Measurements from ENCODE around the gene HMCN1. TPM values are rescaled to one million over a fixed set of nuclear protein-coding genes. Genes with fewer than 3 reads are reported as not detected.

Gene HMCN1
- polyA plus RNA-seq, 2 donors: 0.83 to 1.9 TPM

- H3K9me3 ChIP-seq (ENCODE audit: control insufficient read depth in 2 of 2, insufficient read depth in 1 of 2, low read depth in 1 of 2, low read length in 1 of 2): no peaks in the 10 kb centered on the region
- H3K27ac ChIP-seq (ENCODE audit: low read depth in 2 of 2, low read length in 1 of 2): no peak overlapping the region
- no peaks in the 10 kb centered on the region for H3K36me3 ChIP-seq (ENCODE audit: control insufficient read depth in 2 of 2, insufficient read depth in 2 of 2, low read length in 1 of 2)
- WGBS, 2 donors: 93 to 96% methylated on average over 2 of the region's 2 CpGs
- no peak overlapping the region for H3K4me3 ChIP-seq (ENCODE audit: low read depth in 1 of 2, low read length in 2 of 2)
- no peaks in the 10 kb centered on the region for H3K4me1 ChIP-seq (ENCODE audit: control insufficient read depth in 2 of 2, insufficient read depth in 2 of 2, low read length in 1 of 2)
- H3K27me3 ChIP-seq (ENCODE audit: control insufficient read depth in 1 of 2, insufficient read depth in 2 of 2, low read length in 2 of 2): no peaks in the 10 kb centered on the region
Measured at GRCh38 chr1:185931438-185931837, 197.2 kb downstream of the HMCN1 start.

GRCh38 chr1:185933580-185933979 is 199.4 kb downstream of the HMCN1 start:
- Histone ChIP-seq H3K4me1 (ENCODE audit: control insufficient read depth in 2 of 2, insufficient read depth in 2 of 2, low read length in 1 of 2) (no peaks in the 10 kb centered on the region), H3K36me3 (ENCODE audit: control insufficient read depth in 2 of 2, insufficient read depth in 2 of 2, low read length in 1 of 2) (no peaks in the 10 kb centered on the region), H3K9me3 (ENCODE audit: control insufficient read depth in 2 of 2, insufficient read depth in 1 of 2, low read depth in 1 of 2, low read length in 1 of 2) (no peaks in the 10 kb centered on the region), H3K27ac (ENCODE audit: low read depth in 2 of 2, low read length in 1 of 2) (no peak overlapping the region), H3K27me3 (ENCODE audit: control insufficient read depth in 1 of 2, insufficient read depth in 2 of 2, low read length in 2 of 2) (no peaks in the 10 kb centered on the region), H3K4me3 (ENCODE audit: low read depth in 1 of 2, low read length in 2 of 2) (no peak overlapping the region)
- WGBS, 2 donors: 84 to 88% methylated on average over 4 of the region's 4 CpGs

- H3K4me1 ChIP-seq (ENCODE audit: control insufficient read depth in 2 of 2, insufficient read depth in 2 of 2, low read length in 1 of 2): no peaks in the 10 kb centered on the region
- no peak overlapping the region for H3K4me3 ChIP-seq (ENCODE audit: low read depth in 1 of 2, low read length in 2 of 2)
- no peak overlapping the region for H3K27ac ChIP-seq (ENCODE audit: low read depth in 2 of 2, low read length in 1 of 2)
- no peaks in the 10 kb centered on the region for H3K36me3 ChIP-seq (ENCODE audit: control insufficient read depth in 2 of 2, insufficient read depth in 2 of 2, low read length in 1 of 2)
- 74 to 81% methylated on average over 5 of the region's 5 CpGs for WGBS, 2 donors
- no peaks in the 10 kb centered on the region for H3K9me3 ChIP-seq (ENCODE audit: control insufficient read depth in 2 of 2, insufficient read depth in 1 of 2, low read depth in 1 of 2, low read length in 1 of 2)
- H3K27me3 ChIP-seq (ENCODE audit: control insufficient read depth in 1 of 2, insufficient read depth in 2 of 2, low read length in 2 of 2): no peaks in the 10 kb centered on the region
Measured at GRCh38 chr1:185934476-185935189, 200.4 kb downstream of the HMCN1 start.

- Histone ChIP-seq H3K27me3 (ENCODE audit: control insufficient read depth in 1 of 2, insufficient read depth in 2 of 2, low read length in 2 of 2) (no peaks in the 10 kb centered on the region), H3K36me3 (ENCODE audit: control insufficient read depth in 2 of 2, insufficient read depth in 2 of 2, low read length in 1 of 2) (no peaks in the 10 kb centered on the region), H3K9me3 (ENCODE audit: control insufficient read depth in 2 of 2, insufficient read depth in 1 of 2, low read depth in 1 of 2, low read length in 1 of 2) (no peaks in the 10 kb centered on the region), H3K4me1 (ENCODE audit: control insufficient read depth in 2 of 2, insufficient read depth in 2 of 2, low read length in 1 of 2) (no peaks in the 10 kb centered on the region), H3K27ac (ENCODE audit: low read depth in 2 of 2, low read length in 1 of 2) (no peak overlapping the region), H3K4me3 (ENCODE audit: low read depth in 1 of 2, low read length in 2 of 2) (no peak overlapping the region)
Measured at GRCh38 chr1:185935360-185935759, 201.2 kb downstream of the HMCN1 start.

DNA sequence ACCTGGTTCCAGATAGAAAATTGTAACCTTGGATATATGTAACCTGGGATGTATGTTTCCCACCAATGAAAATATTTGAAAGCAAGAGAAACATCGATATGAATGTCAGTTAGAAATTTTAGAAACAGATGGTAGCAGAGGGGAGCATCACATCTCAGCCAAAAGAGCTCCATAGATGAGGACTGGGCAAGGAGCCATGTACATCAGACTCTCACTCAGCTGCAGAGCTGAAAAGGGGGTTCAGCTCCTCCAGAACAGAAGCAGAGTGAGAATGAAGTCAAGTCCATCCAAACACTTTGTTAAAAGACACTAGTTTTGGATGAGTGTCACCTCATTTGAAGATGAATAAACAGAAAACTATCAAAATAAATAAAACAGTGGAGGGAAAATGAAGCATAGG is 202.4 kb downstream of the HMCN1 start:
- H3K27ac ChIP-seq (ENCODE audit: low read depth in 2 of 2, low read length in 1 of 2): no peak overlapping the region
- H3K36me3 ChIP-seq (ENCODE audit: control insufficient read depth in 2 of 2, insufficient read depth in 2 of 2, low read length in 1 of 2): no peaks in the 10 kb centered on the region
- H3K9me3 ChIP-seq (ENCODE audit: control insufficient read depth in 2 of 2, insufficient read depth in 1 of 2, low read depth in 1 of 2, low read length in 1 of 2): no peaks in the 10 kb centered on the region
- no peaks in the 10 kb centered on the region for H3K27me3 ChIP-seq (ENCODE audit: control insufficient read depth in 1 of 2, insufficient read depth in 2 of 2, low read length in 2 of 2)
- H3K4me1 ChIP-seq (ENCODE audit: control insufficient read depth in 2 of 2, insufficient read depth in 2 of 2, low read length in 1 of 2): no peaks in the 10 kb centered on the region
- WGBS, 2 donors: 56 to 61% methylated on average over 1 of the region's 1 CpG
- H3K4me3 ChIP-seq (ENCODE audit: low read depth in 1 of 2, low read length in 2 of 2): no peak overlapping the region

DNA sequence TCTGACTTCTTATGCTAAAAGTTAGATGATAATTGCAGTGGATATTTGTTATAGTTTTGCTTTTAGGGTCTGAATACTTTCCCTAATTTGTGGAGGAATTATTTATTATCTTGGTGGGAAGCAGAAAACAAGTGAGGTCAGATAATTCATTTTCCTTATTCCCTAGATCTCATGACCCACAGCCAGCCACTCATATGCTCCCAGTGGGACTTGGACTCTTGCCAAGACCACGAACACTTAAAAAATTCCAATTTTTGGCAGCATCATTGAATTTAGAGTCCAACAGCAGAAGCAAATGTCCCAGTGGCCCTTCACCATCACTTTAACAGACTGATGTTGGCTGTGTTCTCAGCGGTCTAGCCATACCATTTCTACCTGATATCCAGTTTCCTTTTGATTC is 204.2 kb downstream of the HMCN1 start:
- WGBS, 2 donors: 42 to 53% methylated on average over 2 of the region's 2 CpGs
- H3K4me3 ChIP-seq (ENCODE audit: low read depth in 1 of 2, low read length in 2 of 2): no peak overlapping the region

DNA sequence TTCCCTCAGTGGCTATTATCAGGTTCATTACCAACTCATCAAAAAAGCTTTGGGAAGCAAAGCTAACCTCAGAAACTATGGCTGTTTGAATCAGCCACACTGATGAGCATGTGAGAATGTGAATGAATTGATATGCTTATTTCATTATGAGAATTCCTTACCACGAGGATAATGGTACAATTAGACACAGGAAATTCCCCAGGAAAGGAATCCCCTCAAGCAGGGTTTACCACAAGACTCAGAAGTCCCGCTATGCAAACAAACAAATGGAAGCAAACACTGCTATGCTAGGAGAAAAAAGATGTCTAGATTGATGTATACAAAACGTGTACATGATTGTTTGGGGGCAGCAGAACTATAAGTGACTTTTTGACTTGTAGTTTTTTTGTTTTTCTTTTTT is 205.0 kb downstream of the HMCN1 start:
- H3K27me3 ChIP-seq (ENCODE audit: control insufficient read depth in 1 of 2, insufficient read depth in 2 of 2, low read length in 2 of 2): no peaks in the 10 kb centered on the region
- WGBS, 2 donors: 50 to 58% methylated on average over 3 of the region's 3 CpGs
- no peak overlapping the region for H3K27ac ChIP-seq (ENCODE audit: low read depth in 2 of 2, low read length in 1 of 2)
- no peaks in the 10 kb centered on the region for H3K4me1 ChIP-seq (ENCODE audit: control insufficient read depth in 2 of 2, insufficient read depth in 2 of 2, low read length in 1 of 2)
- H3K9me3 ChIP-seq (ENCODE audit: control insufficient read depth in 2 of 2, insufficient read depth in 1 of 2, low read depth in 1 of 2, low read length in 1 of 2): no peaks in the 10 kb centered on the region
- no peak overlapping the region for H3K4me3 ChIP-seq (ENCODE audit: low read depth in 1 of 2, low read length in 2 of 2)
- H3K36me3 ChIP-seq (ENCODE audit: control insufficient read depth in 2 of 2, insufficient read depth in 2 of 2, low read length in 1 of 2): no peaks in the 10 kb centered on the region

More for the DNA sequence above, 204.2 kb downstream of the HMCN1 start:
- H3K4me1 ChIP-seq (ENCODE audit: control insufficient read depth in 2 of 2, insufficient read depth in 2 of 2, low read length in 1 of 2): no peaks in the 10 kb centered on the region
- H3K27ac ChIP-seq (ENCODE audit: low read depth in 2 of 2, low read length in 1 of 2): no peak overlapping the region
- no peaks in the 10 kb centered on the region for H3K9me3 ChIP-seq (ENCODE audit: control insufficient read depth in 2 of 2, insufficient read depth in 1 of 2, low read depth in 1 of 2, low read length in 1 of 2)
- no peaks in the 10 kb centered on the region for H3K36me3 ChIP-seq (ENCODE audit: control insufficient read depth in 2 of 2, insufficient read depth in 2 of 2, low read length in 1 of 2)
- H3K27me3 ChIP-seq (ENCODE audit: control insufficient read depth in 1 of 2, insufficient read depth in 2 of 2, low read length in 2 of 2): no peaks in the 10 kb centered on the region

GRCh38 chr1:185942961-185943360 is 208.8 kb downstream of the HMCN1 start:
- H3K27me3 ChIP-seq (ENCODE audit: control insufficient read depth in 1 of 2, insufficient read depth in 2 of 2, low read length in 2 of 2): no peaks in the 10 kb centered on the region
- H3K4me1 ChIP-seq (ENCODE audit: control insufficient read depth in 2 of 2, insufficient read depth in 2 of 2, low read length in 1 of 2): no peaks in the 10 kb centered on the region
- H3K9me3 ChIP-seq (ENCODE audit: control insufficient read depth in 2 of 2, insufficient read depth in 1 of 2, low read depth in 1 of 2, low read length in 1 of 2): no peaks in the 10 kb centered on the region
- no peaks in the 10 kb centered on the region for H3K36me3 ChIP-seq (ENCODE audit: control insufficient read depth in 2 of 2, insufficient read depth in 2 of 2, low read length in 1 of 2)
- H3K4me3 ChIP-seq (ENCODE audit: low read depth in 1 of 2, low read length in 2 of 2): no peak overlapping the region
- WGBS, 2 donors: 97% methylated on average over 4 of the region's 4 CpGs
- no peak overlapping the region for H3K27ac ChIP-seq (ENCODE audit: low read depth in 2 of 2, low read length in 1 of 2)

DNA sequence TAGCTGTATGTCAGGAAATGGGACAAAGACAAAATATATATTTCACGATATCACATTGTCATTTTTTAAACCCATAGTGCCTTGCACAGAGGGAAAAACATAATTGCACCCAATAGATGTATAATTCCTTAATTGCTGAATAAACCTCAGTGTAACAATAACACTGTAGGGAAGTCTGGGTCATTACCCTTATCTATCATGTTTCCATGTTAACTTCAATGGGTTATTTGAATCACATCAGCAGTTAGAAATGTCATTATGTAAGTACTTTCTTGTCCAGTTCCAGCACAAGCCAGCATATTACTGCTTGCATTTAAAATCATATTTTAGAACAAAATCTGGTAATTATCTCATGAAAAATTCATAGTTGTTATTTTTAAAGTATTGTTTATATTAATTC is 222.7 kb downstream of the HMCN1 start:
- 61 to 76% methylated on average over 1 of the region's 1 CpG for WGBS, 2 donors
- no peak overlapping the region for H3K27ac ChIP-seq (ENCODE audit: low read depth in 2 of 2, low read length in 1 of 2)
- no peak overlapping the region for H3K4me3 ChIP-seq (ENCODE audit: low read depth in 1 of 2, low read length in 2 of 2)
- H3K27me3 ChIP-seq (ENCODE audit: control insufficient read depth in 1 of 2, insufficient read depth in 2 of 2, low read length in 2 of 2): no peaks in the 10 kb centered on the region
- no peaks in the 10 kb centered on the region for H3K4me1 ChIP-seq (ENCODE audit: control insufficient read depth in 2 of 2, insufficient read depth in 2 of 2, low read length in 1 of 2)
- H3K9me3 ChIP-seq (ENCODE audit: control insufficient read depth in 2 of 2, insufficient read depth in 1 of 2, low read depth in 1 of 2, low read length in 1 of 2): no peaks in the 10 kb centered on the region
- H3K36me3 ChIP-seq (ENCODE audit: control insufficient read depth in 2 of 2, insufficient read depth in 2 of 2, low read length in 1 of 2): no peaks in the 10 kb centered on the region
